ENCODE measurements around the gene CST9.
"Not testable (repeated sequence)": the region's sequence is repeated elsewhere in the genome, so short reads cannot be mapped to it uniquely, and the experiment has no call there.

Gene CST9

DNA sequence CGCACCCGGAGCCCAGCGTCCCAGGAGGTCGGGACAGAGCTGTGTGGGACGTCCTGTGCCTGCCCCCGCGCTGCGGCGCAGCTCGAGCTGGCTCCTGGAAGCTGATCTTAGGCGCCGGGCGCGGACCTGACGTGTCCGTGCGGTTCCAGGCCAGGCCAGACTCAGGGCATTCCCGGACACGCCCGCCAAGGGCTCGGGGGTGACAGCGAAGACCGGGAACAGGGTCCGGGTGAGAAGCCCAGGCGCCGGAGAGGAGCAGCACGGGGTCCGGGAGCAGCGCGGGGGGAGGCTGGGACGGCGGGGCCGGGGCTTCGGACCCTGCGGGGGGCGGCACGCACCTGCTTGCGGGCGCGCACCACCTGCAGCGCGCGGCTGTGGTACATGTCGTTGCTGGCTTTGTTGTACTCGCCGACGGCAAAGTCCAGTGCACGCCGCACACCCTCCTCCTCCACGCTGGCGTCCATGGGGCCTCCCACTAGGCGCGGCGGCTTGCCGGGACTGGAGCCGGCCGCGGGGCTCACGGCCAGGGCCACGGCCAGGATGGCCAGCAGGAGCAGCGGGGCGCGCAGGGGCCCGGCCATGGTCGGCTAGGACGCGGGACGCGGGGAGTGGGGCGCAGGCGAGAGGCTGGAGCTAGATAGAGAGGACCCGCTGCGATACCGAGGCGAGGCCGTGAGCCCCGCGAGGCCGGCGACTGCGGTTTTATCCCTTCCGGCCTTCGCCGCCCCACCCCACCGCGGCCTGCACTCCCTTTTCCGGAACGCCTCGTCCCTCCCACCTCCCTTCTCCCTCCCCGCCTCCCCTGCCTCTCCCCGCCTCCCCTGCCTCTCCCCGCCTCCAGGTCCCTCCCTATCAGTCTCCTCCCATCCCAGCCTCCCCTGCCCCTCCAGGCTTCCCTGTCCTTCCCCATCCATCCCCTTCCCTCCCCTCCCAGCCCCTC lies 31.8 kb upstream of the CST9 start, which contains the start of gene CST3:
CST3 (minus strand) TSS at position 674 of the 940 bp plus-strand sequence; CDS start at position 581, 93 bp downstream.
- peak; percentile 92 for DNase-seq

DNA sequence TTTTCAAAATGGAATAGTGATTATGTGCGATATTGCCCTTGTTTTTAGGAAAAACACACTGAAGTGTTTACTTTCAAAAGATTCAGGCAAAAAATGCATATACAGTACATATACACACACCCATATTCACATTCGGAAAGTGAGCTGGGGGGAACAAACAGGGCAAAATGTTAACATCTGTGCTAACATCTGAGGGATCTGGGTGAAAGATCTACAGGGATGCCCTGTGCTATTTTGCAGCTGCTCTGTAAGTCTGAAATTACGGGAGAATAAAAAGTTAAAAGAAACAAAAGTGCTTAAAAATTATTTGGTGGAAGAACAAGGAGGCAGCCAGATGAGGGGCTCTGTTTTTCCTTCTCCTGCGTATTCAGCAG lies 31.2 kb upstream of the CST9 start:
- DNase-seq: no peak

DNA sequence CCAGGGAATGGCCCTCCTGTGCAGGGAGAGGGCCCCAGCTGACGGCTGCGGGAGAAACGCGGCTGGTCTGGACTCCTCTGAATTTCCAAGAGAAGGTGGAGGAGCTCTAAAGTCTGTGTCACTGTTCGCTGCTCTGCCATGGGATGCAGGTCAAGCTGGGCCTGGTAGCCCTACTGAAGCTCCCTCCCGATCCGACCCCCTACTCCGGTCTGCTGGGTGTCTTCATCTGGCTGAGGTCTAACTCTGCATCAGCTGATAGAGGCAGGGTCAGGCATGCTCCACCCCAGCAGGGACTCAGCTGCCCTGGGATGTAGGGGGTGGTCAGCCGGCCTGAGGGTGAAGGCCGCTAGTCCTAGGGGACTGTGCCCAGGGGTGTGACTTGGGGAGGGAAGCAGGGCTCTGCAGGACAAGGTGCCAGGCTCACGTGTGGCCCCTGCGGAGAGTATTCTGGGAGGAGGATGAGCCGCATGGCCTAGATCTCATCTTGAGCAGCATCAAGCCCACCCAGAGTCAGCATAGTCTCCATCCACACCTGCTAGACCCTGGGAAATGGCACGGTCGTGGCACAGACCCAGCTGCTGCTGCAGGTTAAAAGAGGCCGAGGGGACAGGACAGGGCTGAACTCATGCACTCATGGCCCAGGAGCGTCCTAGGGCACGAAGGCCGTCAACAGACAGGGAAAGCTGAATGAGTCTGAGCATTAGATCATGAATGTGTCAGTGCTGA lies 30.6 kb upstream of the CST9 start:
- DNase-seq: no peak

DNA sequence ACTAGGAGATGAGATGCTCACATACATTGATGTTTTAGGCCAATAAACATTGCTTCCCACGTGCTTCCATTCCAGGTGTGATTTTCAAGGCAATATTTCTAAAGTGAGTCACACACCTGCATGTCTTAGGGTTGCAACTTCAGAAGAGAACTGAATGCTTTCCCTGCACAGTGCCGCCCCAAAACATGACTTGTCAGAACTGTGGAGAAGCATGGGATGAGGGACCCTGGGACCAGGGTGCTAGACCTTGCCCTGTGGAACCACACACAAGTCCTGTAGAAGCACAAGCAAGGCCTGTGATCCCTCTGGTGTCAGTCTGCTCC lies 30.0 kb upstream of the CST9 start:
- DNase-seq: not testable (repeated sequence)

DNA sequence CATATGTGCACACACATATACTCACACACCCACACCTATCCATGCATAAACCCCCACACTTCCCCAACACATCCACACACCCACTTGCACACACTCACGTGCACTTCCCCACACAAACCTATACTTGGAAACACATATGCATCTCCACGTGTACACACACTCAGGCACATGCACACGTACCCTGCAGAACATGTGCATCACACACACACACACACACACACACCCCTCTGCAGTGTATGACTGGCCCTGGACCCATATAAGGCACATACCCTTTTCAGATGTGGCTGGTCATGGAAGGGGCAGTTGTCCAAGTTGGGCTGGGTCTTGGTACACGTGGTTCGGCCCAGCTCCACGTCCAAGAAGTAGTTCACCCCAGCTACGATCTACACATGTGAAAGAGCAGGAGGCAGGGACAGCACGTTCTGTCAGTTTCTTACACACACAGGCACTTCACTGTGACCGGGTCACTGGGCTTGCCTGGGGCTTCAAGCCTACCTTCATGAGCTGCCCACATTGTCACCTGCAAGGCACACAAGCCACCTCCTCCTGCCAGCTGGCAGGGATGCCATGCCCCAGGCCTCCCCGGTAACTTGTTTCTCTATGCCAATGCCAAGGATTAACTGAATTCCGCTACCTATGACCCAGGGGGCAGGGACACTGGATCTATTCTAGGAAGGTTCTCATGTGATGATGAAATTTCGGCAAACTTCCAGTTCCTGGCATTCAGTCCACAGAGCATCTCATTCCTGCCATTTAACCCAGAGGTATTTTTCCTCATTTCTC lies 29.5 kb upstream of the CST9 start:
- no peak for DNase-seq

DNA sequence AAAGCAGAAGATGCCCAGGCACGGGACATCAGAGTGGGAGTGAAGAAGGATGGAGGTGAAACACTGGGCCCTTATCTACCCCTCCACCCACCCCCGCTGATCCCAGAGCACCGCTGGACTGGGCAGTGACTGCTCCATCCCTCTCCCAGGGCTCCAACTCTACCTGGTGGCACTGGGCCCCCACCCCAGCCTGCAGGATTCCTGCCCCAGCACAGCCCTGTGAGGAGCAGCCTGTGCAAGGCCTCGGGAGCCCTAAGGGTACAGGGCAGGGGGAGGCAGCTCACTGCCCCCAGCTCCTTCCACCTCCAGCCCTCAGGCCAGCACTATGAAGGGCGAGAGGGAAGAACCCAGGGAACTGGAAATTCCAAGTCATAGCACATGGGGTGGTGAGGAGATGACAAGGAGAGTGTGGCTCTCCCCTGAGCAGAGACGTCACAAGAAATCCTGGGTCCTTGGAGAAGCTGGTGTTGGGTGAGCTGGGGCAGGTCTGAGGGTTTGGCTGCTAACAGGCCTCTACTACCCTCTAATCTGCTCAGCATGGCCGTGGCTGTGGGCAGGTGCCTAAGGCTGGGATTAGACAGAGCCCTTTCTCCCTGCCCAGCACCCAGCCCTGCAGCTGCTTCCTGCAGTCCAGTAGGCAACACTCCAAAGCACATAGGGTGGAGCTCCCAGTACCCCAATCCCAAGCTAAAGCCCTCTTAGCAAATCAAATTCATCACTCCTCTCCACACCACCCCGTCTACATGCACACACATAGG lies 28.5 kb upstream of the CST9 start:
- no peak for DNase-seq

DNA sequence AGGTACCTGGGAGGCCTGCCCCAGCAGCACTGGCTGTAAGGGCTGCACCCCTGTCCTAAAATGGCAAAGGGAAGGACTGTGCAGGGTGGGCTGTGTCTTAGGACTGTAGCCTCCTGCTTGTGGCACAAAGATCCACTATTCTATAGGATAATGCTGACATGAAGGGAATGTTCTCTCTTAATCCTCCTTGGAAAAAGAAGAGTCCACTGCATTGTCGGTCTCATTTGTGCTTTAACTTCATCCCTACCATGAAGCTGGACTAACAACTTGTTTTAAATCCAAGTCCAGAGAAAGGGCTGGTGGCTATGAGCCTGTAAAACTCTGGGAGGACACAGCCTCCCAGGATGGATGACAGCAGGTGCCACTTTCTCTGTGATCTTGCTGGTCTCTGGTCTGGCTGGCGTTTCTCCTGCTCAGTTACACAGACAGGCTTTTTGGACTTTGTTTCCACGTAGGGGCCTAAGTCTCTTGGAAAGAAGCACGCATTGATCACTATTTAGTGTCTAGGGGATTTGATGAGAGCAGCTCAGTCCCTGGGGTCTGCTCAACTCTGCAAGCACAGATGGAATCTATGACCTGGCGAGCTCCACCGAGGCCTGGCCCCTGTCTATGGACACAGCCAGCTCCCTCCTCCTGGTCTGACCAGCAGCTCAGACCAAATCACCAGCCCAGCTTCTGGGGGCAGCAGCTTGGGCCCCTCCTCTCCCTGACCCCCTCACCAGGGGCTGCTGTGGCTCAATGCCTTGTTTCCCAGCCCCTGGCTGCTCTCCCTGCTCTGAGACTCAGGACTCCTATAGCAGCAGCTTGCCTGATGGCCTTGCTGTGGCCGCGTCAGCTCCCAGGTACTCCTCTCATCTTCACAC lies 27.2 kb upstream of the CST9 start:
- no peak for DNase-seq

DNA sequence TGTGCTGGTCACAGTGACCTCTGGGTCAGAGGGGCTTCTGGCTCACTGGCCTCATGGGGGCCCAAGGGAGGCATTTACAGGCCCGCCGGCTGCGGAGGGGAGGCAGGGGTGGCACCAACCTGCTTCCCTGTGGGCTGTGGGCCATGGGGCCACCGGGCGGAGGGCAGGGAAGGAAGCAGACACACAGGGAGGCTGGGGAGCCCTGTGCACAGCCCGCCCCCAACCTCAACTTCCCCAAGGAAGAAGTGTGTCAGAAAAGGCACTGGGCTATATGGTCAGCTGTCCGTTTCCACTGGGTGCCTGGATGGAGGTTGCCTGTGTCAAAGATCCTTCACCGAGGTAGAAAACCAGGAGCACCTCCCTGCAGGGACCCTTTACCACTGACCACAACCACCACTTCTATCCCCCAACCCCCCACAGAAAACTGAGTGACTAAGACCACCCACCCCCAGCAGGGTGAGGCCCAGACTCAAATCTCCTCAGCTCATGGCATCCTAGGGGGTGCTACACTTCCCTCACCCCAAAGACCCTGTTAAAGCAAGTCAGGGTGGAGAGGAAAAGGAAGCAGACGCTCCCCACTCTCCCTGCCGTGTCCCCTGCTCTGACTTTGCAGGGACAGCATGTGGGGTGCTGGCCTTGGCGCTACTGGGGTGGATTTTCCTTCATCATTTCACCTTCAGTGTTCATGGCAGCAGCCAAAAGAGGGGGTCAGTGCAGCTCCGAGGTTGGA lies 26.4 kb upstream of the CST9 start:
- no peak for DNase-seq

DNA sequence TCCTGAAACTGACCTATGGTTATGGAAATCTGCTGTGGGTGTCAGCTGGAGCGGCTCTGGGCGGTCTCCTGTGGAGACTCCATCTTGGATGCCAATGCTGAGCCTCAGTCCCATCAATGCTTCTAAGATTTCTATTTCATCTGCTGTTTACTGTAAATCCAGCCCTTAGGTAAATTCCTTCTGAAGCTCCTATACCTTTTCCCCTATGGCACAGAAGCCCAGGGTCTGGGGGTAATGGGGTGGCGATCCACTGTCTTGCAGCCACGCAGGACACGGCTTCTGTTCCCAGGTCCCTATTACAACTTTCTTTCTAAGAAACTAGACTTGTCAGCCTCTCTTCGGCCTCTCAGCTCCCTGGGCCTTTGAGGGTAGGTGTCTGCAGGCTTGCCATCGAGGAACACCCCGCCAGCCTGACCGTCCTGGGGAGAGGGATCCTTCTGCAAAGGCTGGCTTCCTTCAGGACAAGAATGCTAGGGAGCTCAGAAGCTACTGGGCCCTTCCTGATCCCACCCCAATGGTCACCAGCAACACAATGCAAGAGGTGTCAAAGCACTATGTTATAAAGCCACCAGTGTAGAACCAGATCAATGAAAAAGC lies 25.6 kb upstream of the CST9 start:
- no peak for DNase-seq

DNA sequence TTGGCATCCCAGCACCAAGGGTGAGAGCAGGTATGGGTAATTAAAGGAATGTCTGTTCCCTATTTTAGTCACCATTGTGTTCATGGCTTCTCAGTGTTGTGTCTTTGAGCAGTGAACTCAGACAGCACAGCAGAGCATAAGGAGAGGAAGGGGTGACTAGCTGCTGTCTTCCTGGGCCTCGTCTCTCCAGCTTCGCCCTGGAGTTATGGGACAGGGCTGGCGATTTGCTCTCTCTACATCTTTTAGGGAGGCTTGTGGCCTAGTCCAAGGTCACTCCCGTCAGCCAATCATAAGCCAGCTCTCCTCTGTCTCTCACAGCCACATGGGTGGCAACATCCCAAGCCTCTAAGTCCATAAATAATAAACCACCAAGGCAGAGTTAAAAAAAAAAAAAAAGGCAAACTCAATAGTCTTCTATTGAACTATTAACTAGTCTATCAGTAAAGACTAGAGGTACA lies 24.7 kb upstream of the CST9 start:
- no peak for DNase-seq

DNA sequence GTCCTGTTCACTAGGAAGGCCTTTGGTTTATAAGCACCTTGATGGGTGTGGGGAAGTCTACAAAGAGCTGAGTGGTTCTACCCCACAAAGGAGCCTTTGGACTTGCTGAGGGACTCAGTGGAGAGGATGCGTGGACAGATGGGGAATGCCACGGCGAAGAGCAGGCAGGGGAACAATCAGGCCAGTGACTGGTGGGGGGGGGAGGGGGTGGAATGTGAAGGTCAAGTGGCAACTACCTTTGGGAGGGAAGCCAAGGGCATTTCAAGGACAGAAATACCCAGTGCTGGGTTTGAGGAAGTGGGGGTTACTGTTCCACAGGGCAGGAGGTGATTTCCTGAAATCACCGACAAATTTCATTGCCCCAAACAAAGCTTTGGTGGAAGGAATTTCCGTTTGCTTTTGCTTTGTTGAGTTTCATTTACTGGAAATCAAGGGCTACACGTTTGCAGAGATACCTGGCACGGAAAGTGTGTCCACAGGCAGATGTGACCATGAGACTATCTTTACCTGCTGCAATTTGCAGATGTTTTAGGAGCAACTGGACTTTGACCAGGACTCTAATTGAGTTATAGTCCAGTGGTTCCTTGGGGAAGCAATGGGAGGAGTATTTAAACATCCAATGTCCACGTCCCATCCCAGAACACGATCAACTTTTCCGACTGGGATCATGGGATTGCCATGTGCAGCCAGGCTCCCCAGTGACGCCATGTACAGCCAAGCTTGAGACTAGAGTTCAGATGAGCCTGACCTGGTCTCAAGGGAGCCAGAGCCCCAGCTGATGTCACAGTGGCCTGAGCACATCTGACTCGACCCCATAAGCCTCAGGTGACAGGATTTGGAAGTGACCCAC lies 24.1 kb upstream of the CST9 start:
- DNase-seq: no peak

DNA sequence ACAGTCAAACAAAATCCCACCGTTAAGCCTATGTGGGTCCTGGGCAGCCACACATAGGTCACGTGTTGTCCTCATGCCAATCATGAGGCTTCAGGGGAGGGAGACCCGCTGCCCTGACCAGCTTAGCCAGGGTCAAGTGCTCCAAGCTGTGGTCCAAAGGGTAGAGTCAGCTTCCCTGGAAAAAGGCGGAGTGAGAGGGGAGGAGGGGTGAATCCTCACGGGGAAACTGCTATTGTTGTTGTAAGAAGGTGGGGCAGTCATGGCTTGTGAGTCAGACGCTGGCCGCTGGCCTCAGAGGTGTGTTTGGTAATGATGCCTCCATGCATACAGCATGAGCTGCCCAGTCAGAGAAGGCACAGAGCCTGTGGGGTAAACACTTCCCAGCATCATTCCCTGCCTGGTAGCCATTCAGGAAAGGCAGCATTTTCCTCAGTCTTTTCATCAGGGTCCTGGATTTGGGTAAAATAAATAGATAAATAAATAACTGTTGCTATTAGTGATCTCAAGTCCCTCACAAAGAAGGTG lies 23.4 kb upstream of the CST9 start:
- no peak for DNase-seq

DNA sequence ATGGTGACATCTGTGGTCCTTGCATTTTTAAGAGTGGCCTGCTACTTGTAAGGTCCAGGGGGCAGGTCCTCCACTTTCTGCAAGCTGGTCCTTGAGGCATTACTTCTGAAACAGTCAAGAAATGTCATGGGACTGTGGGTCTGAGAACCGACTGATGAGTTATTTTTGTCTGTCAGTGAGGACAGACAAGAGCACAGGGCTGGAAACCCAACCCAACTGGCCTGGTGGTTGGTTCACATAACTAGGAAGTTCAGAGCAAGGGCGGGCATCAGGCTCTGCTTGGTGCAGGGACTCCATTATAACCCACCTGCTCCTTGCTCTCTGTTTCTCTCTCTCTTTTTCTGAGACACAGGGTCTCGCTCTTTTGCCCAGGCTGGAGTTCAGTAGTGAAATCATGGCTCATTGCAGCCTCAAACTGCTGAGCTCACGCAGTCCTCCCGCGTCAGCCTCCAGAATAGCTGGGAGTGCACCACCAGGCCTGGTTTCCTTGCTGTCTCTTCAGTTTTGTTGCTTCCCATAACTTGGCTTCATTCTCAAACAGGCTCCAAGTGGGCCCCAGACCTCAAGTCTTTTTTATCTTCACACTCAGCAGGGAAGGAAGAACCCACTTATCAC lies 22.8 kb upstream of the CST9 start:
- DNase-seq: no peak

DNA sequence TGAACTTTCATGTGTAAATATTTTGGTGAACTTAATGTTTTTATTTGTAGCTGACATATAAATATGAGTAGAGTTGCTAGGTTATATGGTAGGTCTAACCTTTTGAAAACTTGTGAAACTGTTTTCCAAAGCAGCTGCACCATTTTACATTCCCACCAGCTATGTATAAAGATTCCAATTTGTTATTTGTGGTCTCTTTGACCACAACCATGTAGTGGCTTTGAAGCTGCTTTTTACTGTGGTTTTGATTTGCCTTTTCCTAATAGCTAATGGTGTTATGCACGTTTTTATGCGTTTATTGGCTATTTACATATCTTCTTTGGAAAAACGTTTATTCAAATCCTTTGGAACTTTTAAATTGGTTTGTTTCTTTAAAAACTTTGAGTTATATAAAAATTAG lies 21.8 kb upstream of the CST9 start:
- DNase-seq: no peak

DNA sequence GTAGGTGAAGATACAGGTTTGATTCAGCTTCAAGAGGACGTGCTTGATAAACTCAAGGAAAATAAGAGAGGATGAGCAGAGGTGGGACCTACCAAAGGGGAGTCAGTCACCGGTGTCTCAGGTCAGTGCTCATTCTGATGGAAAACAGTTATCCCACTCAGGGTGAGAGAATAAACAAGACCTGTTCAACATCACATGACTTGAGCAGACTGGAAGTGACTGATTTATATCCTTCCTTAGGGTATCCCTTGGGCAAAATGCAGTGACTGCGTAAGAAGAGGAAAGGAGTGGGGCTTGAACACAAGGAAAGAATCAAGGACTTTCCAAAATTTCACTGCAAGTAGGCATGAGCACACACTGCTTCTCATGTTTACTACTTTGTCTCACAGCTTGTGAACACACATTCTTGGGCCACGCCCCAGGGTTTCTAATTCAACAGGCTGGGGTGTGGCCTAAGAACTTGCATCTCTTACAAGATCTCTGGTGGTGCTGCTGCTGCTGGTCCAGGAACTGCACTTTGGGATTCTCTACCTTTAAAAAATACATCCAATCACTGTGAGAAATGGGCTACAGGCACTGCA lies 20.4 kb upstream of the CST9 start:
- DNase-seq: no peak

DNA sequence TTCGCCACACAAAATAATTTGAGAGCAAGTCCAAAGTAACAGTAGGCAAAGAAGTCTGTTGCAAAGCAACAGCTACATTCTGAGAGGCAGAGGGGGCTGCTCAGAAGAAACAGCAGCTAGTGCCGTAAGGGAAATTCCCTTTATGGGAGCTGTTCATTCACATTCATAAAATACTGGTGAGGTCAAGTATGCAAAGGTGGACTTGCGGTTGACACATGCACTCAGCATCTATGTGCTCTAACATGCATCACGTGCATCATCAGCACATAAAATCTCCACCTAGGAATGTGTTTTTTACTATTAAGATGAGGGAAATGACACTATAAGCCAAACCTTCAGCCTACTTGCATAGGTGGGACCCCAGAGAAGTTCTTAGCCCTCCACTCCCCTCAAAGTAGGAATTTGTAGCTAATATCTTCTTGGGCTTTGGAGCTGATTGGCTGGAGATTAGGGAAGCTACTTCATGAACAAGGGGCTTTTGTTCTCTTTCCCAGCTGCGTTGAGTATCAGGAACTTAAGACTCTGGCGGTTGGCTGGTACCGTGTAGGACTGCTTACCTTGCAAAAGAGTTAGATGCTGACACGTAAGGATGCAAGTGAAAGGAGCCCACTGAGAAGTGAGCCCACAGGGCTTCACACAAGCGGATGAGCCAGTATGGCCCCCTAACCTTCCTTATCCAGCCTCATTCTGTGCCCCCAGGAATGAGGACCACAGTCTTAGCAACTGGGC lies 19.7 kb upstream of the CST9 start:
- DNase-seq: no peak

DNA sequence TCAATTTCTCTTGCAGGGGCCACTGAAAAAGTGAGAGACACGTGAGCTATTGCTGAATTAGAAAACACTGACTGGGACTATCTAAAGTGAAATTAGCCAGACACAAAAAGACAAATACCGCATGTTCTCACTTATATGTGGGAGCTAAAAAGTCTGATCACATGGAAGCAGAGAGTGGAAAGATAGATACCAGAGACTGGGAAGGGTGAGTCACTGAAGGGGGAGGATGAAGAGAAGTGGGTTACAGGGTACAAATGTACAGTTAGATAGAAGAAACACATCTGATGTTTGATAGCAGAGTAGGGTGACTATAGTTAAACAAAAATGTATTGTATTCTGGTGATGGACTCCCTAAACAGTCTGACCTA lies 18.6 kb upstream of the CST9 start:
- no peak for DNase-seq
